GM19397 (cell line): ENCODE data around the gene ARPC1A.
"Not testable (repeated sequence)": the region's sequence is repeated elsewhere in the genome, so short reads cannot be mapped to it uniquely, and the experiment has no call there.

ENCODE experiments used
- ATAC-seq: cut with Tn5 transposase; IDR thresholded peaks from one replicate; pipeline ENCODE4 v1.9.1; 2021; ENCODE audit warnings: mild to moderate bottlenecking, moderate library complexity; ENCODE audit not compliant: unreplicated experiment

ARPC1A gene

DNA sequence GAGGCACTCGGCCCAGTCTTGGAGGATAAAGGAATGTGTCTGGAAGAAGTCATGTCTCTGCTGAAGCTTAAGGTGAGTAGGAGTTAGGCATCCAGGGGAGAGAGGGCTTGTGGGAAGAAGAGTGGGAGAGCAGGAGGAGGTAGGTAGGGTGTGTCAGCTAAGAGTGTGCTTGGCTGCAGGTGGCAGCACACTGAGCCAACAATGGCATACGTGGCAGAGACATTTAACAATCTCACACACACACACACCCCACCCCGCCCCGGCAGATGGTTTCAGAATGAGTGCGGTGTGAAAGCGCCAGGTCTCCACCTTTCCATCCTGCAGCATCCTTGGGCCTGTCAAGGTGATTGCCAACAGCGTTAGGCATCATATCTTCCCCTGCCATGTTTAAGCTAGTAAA is 11.2 kb upstream of the ARPC1A start:
- no peak for ATAC-seq

DNA sequence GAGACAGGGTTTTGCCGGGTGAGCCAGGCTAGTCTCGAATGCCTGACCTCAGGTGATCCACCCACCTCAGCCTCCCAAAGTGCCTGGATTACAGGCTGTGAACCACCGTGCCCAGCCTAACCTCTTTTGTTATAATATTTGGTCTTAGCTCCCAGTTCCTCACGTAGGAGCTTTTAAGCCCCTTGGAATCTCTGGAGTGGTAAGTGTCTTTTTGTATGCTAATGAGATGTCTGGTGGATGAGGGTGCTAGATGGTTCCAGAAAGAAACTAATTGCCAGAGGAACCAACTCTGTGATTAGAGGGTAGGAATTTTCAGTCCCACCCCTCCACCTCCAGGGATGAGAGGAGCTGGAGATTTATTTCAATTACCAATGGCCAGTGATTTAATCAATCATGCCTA is 5.3 kb upstream of the ARPC1A start:
- ATAC-seq, result no peak

DNA sequence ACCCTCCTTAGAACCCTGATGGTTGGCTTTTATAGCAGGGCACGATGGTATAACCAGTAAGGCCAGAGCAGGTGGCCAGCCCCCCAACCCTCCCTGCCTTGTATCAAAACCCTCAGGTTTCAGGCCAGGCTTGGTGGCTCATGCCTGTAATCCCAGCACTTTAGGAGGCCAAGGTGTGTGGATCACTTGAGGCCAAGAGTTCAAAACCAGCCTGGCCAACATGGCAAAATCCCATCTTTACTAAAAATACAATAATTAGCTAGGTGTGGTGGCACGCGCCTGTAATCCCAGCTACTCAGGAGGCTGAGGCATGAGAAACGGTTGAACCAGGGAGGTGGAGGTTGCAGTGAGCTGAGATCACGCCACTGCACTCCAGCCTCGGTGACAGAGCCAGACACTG is 3.0 kb upstream of the ARPC1A start:
- not testable (repeated sequence) for ATAC-seq

DNA sequence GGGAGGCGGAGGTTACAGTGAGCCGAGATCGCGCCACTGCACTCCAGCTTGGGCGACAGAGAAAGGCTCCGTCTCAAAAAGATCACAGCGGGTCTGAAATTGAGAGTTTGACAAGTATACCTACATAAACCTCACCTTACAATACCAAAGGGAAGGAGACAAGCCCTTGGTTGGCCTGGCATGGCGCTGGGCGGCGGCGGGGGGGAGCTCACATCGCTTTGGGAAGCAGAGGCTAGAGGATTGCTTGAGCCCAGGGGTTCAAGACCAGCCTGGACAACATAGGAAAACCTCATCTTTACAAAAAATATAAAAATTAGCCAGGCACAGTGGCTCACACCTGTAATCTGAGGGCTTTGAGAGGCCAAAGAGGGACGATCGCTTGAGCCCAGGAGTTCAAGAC is 1.1 kb upstream of the ARPC1A start:
- ATAC-seq, result no peak

DNA sequence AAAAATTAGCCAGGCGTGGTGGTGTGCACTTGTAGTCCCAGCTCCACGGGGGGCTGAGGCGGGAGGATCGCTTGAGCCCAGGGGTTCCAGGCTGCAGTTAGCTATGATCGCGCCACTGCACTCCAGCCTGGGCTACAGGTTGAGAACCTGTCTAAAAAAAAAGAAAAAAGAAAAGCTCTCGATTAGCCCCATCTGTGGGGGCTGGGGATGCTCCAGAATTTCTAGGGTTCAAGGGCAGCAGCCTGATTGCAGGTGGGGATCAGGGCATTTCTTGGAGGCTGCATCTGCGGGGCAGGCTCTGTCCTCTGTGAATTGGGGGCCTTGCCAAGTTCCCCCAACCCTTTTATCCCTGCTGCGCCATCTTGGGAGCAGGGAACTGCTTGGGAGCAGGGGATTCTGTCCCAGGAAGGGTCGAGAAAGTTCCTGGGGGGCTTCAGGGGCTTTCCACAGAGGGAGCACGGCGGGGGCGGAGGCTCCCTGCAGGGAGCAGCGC is 651 bp upstream of the ARPC1A start:
- ATAC-seq, result no peak

DNA sequence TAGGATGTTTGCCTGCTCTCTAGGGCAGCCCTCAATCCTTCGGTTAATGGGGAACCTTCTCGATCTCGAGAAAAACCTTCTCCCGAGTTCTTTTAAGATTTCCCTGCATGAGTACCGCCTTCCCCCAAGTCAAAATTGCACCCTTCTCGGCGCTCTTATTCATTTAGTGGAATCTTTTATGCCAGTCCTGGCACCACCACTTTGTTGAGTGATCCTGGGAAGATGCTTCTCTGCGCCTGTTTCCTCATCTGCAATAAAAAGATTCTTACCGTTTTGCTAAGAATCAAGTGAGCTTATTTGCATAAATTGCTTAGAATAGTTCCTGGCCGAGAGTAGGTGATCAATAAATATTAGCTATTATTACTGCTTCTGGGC is 697 bp downstream of the ARPC1A start:
- ATAC-seq, result no peak

DNA sequence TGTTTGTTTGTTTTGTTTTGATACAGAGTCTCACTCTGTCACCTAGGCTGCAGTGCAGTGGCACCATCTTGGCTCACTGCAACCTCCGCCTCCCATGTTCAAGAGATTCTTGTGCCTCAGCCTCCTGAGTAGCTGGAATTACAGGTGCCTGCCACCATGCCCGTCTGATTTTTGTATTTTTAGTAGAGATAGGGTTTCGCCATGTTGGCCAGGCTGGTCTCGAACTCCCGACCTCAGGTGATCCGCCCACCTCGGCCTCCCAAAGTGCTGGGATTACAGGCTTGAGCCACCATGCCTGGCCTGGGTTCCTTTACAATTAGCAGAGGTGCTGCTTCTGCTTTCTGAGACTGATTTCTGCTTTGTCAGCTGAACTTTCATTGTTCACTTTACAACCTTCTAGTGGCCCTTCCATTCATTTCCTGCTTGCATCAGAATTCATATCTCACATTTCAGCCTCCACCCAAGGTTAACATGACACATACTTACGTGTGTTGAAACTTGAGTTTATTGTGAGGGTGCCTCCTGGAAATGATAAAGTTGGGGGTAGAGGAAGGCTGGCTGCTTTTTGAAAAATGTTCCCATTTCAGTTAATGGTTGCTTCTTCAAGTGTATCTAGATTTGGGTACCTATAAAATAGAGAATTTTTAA is 4.7 kb downstream of the ARPC1A start:
- ATAC-seq, result not testable (repeated sequence)

DNA sequence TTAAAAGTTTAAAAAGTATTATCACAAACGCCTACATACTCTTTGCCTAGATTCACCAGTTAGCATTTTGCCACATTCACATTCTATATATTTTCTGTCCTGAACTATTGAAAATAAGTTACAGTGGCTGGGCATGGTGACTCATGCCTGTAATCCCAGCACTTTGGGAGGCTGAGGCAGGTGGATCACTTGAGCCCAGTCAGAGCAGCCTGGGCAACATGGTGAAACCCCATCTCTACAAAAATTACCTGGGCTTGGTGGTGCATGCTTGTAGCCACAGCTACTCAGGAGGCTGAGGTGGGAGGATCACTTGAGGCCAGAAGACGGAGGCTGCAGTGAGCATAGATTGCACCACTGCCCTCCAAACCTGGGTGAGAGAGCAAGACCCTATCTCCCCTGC is 5.3 kb downstream of the ARPC1A start:
- ATAC-seq, result no peak

DNA sequence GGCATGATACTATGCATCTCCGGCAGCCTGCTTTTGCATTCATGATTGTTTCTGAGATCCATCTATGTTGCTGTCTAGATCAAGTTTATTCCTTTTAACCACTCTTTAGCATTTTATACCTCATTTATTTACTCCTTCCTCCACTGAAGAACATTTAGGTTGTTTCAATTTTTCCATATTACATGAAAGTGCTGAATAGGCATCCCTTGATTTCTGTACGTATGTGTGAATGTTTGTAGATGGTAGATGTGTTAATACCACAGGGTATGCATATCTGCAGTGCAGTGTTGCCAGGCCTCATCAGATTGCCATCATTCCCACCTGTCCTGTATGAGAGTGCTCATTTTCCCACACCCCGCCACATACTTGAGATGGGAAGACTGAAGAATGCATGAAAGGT is 13.9 kb downstream of the ARPC1A start:
- ATAC-seq, result no peak

DNA sequence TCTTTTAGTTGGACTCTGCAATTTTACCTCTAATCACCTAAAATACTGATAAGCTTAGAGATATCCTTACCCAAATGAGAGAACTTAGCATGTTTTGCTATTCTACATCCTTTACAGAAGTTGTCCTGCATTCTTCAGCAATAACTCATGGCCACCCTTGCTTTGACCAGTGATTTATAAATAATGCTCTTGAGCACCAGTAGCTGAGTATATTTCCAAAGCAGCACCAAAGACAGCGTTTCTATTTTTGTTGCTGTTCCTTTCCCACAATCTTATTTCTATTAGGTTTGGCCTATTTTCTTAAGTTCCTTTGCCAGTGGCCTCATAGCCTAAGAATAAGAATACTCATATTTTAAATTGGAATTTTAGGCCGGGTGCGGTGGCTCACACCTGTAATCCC is 15.0 kb downstream of the ARPC1A start:
- ATAC-seq, result no peak

DNA sequence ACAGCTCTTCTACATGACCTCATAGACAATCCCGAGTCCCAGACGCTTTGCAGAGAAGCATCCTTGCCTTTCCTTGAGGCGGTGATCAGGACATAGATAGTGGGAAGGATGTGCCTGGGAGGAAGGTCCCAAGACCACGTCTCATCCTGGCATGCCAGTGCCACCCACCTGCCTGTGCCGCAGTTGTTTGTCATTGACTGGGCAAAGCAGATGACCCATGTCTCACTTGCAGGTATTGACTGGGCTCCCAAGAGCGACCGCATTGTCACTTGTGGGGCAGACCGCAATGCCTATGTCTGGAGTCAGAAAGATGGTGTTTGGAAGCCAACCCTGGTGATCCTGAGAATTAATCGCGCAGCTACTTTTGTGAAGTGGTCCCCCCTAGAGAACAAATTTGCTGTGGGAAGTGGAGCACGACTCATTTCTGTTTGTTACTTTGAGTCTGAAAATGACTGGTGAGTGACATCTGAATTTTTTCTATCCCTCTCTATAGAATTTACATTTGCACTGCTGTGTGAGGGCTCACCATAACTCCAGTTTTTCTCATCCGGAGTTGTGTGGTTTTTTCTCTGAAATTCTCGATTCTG is 18.5 kb downstream of the ARPC1A start:
- ATAC-seq, result no peak

DNA sequence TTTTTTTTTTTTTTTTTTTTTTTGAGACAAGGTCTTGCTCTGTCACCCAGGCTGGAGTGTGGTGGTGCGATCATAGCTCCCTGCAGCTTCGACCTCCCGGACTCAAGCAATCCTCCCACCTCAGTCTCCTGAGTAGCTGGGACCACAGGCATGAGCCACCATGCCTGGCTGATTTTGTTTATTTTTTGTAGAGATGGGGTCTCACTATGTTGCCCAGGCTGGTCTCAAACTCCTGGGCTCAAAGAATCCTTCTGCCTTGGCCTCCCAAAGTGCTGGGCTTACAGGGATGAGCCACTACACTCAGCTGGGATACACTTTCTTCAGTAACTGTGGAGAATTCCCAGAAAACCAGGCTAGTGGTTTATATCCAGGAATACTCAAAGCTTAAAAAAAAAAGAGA is 24.9 kb downstream of the ARPC1A start:
- ATAC-seq, result not testable (repeated sequence)

DNA sequence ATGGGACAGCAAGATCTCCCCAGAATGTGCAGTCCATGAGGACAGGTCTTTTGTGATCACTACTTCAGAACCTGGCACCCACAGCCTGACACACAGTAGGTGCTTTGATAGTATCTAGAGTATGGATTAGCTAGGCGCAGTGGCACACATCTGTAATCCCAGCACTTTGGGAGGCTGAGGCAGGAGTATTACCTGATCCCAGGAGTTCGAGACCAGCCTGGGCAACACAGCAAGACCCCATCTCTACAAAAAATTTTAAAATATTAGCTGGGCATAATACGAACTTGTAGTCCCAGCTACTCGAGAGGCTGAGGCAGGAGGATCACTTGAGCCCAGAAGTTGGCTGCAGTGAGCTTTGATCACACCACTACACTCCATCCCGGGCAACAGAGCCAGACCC is 26.5 kb downstream of the ARPC1A start:
- no peak for ATAC-seq

DNA sequence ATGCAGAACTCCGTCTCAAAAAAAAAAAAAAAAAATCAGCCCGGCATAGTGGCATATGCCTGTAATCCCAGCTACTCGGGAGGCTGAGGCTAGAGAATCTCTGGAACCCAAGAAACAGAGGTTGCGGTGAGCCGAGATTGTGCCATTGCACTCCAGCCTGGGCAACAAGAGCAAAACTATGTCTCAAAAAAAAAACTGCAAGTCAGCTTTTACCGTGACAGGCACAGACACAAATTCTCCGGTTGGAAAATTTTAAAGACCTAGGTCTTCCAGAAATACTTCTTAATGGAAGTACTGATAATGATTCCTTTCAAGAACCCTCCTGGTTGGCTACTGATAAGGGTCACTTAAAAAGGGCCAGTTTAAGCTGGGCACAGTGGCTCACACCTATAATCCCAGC is 29.4 kb downstream of the ARPC1A start:
- no peak for ATAC-seq

DNA sequence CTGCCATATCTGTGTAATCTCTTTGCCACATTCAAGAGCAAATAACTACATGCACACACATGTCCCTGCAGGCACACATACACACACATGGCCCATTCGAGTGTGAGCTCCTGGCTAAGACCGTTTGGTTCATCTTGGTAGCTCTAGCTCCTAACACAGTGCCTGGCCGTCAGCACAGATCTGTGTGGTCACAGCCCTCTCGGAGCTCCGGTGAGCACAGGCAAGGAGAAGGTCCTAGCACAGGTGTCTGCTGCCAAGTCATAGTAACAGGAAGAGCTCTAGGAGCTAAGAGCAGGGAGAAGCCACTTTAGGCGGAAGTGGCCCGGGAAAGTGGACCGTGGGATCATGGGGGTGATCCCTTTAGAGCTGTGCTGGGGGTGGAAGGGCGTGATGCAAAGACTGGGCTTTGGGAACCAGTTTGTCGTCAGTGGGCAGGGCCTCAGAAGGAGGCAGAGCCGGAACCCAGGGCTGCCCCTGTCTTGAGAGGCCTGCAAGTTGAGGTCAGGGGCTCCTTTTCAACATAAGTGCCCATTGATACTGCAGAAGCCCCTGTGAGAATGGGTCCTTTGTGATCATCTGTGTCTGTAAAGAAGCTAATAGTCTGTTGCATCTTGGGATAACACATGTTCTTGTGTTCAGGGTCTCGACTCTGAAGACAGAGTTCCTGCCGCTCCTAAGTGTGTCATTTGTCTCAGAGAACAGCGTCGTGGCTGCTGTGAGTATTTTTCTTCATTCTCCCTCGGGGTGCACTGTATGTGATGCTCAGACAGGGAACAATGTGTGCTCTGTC is 32.2 kb downstream of the ARPC1A start:
- no peak for ATAC-seq

DNA sequence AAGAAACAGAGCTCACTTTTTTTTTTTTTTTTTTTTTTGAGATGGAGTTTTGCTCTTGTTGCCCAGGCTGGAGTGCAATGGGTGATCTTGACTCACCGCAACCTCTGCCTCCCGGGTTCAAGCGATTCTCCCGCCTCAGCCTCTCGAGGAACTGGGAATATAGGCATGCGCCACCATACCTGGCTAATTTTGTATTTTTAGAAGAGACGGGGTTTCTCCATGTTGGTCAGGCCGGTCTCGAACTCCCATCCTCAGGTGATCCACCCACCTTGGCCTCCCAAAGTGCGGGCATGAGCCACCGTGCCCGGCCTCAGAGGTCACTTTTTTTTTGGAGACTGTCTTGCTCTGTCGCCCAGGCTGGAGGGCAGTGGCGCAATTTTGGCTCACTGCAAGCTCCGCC is 32.8 kb downstream of the ARPC1A start:
- not testable (repeated sequence) for ATAC-seq

DNA sequence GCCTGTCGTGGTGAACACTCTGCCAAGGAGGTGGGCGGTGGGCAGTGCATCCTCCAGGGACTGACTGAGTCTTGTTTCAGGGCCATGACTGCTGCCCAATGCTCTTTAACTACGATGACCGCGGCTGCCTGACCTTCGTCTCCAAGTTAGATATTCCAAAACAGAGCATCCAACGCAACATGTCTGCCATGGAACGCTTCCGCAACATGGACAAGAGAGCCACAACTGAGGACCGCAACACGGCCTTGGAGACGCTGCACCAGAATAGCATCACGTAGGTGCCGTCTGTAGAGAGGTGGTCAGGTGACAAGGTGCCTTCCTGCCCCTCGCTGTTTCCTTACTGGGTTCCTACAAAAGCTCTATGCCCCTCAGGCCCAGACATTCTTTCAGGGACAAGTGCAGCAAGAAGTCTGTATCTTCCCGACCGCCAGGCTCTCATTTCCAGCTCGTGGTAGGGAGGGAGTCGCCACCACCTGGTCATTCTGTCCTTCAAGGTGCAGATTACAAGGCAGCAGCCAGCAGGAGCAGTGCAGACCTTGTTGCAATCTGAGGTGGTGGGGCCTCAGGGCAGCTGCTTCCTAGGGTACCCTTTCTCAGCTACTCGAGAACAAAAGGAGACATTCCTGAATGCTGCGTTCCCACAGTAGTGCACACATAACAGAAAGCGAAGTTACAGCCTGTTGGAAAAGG is 33.9 kb downstream of the ARPC1A start:
- ATAC-seq, result no peak

DNA sequence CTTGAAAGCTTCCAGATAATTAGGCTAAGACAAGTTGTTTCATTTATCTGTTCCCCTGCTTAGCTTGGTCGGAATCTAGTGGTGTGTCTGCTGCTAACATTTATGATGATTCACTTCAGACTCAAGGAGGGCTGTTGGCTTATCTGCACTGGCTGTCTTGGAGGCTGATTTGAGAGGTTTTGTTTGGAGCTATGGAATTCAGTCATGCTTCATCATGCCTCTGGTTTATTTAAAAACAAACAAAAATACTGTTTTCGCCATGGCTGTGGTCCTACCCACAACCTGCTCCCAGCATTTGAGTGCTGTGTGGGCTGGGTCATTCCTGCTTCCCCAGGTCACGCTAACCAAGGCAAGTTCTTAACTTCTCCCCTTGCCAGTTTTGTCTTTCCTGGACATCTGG is 37.1 kb downstream of the ARPC1A start:
- ATAC-seq, result no peak

DNA sequence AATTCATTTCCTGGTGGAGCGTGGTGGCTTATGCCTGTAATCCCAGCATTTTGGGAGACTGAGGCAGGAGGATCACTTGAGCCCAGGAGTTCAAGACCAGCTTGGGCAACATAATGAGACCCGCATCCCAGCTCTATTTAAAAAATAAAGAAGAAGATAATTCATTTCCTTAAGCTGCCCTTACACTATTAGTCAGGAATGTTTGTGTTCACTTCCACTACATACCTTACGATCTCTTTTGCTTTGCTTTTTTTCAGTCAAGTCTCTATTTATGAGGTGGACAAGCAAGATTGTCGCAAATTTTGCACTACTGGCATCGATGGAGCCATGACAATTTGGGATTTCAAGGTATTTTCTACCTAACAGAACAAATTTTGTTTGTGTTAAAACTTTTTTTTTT is 37.6 kb downstream of the ARPC1A start:
- ATAC-seq, result no peak

DNA sequence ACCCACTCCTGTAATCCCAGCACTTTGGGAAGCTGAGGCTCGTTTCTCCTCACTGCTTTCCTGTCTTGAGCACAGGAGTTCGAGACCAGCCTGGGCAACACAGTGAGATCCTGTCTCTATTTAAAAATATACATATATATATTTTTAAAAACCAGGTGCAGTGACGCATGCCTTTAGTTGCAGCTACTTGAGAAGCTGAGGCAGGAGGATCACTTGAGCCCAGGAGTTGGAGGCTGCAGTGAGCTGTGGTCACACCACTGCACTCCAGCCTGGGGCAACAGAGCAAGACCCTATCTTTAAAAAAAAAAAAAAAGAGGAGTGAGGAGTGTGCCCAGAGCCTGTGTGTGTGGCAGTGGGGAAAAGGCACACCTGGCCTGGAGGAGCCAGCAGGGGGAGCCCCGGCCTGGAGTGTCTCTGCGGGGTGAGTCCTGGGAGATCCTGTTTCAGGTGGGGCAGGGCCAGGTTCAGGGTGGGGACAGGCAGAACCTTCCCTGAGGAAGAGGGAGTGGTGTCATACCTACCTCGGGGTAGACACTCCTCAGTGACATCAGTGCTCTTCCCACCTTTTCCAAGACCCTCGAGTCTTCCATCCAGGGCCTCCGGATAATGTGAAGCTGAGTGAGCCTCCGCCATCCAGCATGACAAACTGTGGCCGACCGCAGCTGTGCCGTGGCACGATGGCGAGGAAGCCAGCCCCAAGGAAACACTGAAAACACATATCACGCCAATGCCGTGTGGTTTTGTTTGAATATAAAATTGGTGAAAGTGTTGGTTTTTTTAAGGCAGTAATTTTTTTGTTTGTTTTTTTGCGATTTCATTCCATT is 39.8 kb downstream of the ARPC1A start:
- no peak for ATAC-seq

DNA sequence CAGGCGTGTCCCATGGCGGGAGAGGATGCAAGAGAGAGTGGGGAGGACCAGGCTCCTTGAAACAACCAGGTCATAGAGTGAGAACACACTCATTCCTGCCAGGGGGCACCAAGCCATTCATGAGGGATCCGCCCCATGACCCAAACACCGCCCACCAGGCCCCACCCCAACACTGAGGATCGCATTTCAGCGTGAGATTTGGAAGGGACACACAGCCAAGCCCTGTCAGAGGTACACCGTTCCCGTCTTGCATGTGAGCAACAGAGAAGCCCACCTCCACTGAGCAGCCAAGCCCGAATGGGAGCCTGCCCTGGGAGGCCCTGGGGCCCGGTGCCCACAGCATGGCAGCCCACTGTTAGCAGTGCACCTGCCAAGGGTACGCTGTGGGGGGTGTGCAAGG is 40.9 kb downstream of the ARPC1A start:
- ATAC-seq, result no peak
